Measurements from ENCODE around the gene YPEL1. TPM values are rescaled to one million over a fixed set of nuclear protein-coding genes. Genes with fewer than 3 reads are reported as not detected.

YPEL1 gene, protein sequence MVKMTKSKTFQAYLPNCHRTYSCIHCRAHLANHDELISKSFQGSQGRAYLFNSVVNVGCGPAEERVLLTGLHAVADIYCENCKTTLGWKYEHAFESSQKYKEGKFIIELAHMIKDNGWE
- total RNA-seq (2022; extraction: Qiagen RNA extraction; ENCODE audit: low read depth) = 0.09 to 0.67 TPM (median 0.22 TPM) in 5 replicates

DNA sequence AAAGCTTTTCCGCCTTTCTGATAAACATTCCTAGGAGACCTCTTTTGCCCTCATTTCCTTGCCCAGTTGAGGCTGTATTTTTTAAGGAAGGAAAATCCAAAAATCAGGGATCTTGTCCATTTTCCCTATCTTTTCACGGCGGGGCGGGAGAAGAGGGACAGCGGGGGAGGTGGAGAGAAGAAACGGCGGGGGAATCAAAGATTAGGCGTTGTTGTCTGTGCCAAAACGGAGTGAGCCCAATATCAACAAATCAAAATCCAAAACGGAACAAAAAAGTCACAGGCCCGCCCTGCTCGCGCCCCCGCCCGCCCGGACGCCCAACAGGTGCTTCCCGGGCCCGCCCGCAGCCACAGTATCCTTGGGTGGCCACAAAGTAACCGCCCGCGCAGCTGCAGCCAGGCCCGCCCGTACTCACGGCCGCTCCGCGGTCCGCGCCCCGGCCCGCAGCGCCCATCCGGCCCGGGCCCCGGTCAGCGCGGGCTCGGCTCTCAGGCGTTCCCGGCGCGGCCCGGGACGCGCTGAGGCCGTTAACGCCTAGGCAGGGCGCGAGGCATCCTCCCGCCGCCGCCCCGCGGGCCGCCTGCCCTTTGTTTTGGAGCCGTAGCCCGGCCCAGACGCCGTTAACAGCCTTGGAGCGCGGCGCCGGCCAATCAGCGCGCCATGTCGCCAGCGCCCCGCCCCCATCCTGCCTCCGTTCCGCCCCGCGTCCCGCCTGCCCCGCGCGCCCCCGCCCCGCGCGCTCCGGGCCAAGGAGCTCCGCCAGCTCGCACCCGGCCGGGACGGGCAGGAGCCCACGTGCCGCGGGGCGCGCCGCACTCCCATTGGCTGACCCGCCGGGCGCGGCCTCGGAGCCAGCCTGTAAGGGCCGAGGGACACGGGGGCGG is at the start of gene YPEL1:
YPEL1 (minus strand) TSS at position 595 of the 884 bp plus-strand sequence. CDS start 25,050 bp downstream, outside the sequence.

Other genes with a start within 250 kb of the YPEL1 start
- 0.10 to 0.26 TPM (median 0.24 TPM) in 5 replicates for gene RIMBP3C, start 184.3 kb downstream of the YPEL1 start, total RNA-seq (2022; extraction: Qiagen RNA extraction; ENCODE audit: low read depth)
- gene UBE2L3, start 168.1 kb downstream of the YPEL1 start, total RNA-seq (2022; extraction: Qiagen RNA extraction; ENCODE audit: low read depth) = 64.1 to 72.4 TPM (median 65.7 TPM) in 5 replicates
- 35.1 to 59.9 TPM (median 55.6 TPM) in 5 replicates for gene YDJC, start 105.8 kb downstream of the YPEL1 start, total RNA-seq (2022; extraction: Qiagen RNA extraction; ENCODE audit: low read depth)
- 0.05 to 0.22 TPM (median 0.08 TPM) in 4 of 5 replicates, not detected in the other for gene CCDC116, start 103.0 kb downstream of the YPEL1 start, total RNA-seq (2022; extraction: Qiagen RNA extraction; ENCODE audit: low read depth)
- 37.8 to 83.4 TPM (median 71.1 TPM) in 5 replicates for gene SDF2L1, start 93.5 kb downstream of the YPEL1 start, total RNA-seq (2022; extraction: Qiagen RNA extraction; ENCODE audit: low read depth)
- 16.2 to 24.1 TPM (median 22.2 TPM) in 5 replicates for gene PPIL2, start 69.8 kb downstream of the YPEL1 start, total RNA-seq (2022; extraction: Qiagen RNA extraction; ENCODE audit: low read depth)
- gene MAPK1, start 131.9 kb upstream of the YPEL1 start, total RNA-seq (2022; extraction: Qiagen RNA extraction; ENCODE audit: low read depth) = 46.3 to 64.3 TPM (median 61.8 TPM) in 5 replicates
- gene PPM1F, start 217.1 kb upstream of the YPEL1 start, total RNA-seq (2022; extraction: Qiagen RNA extraction; ENCODE audit: low read depth) = 17.2 to 24.2 TPM (median 20.7 TPM) in 5 replicates
- 13.8 to 17.0 TPM (median 14.0 TPM) in 5 replicates for gene TOP3B, start 247.0 kb upstream of the YPEL1 start, total RNA-seq (2022; extraction: Qiagen RNA extraction; ENCODE audit: low read depth)

Data from A549 treated with CpdA at 1 μM for 4 hours (cell line).